ENCODE measurements around the gene TMEM181.
"Not testable (repeated sequence)": the region's sequence is repeated elsewhere in the genome, so short reads cannot be mapped to it uniquely, and the experiment has no call there.

TMEM181 gene

GRCh38 chr6:158662954-158663624 lies 103.2 kb downstream of the TMEM181 start:
- no peak for ATAC-seq

- ATAC-seq = no peak
These were observed 103.8 kb downstream of the TMEM181 start for GRCh38 chr6:158663625-158664165.

GRCh38 chr6:158665332-158665731 lies 105.4 kb downstream of the TMEM181 start:
- no peak for ATAC-seq

- ATAC-seq = no peak
These were observed 106.9 kb downstream of the TMEM181 start for GRCh38 chr6:158666628-158667359.

- no peak for ATAC-seq
These were observed 107.6 kb downstream of the TMEM181 start for GRCh38 chr6:158667360-158667981.

- no peak for ATAC-seq
These were observed 108.8 kb downstream of the TMEM181 start for GRCh38 chr6:158668707-158669103.

GRCh38 chr6:158669145-158670035 lies 109.5 kb downstream of the TMEM181 start:
- no peak for ATAC-seq

GRCh38 chr6:158672119-158672518 lies 112.2 kb downstream of the TMEM181 start:
- ATAC-seq = not testable (repeated sequence)

GRCh38 chr6:158672726-158673125 lies 112.8 kb downstream of the TMEM181 start:
- no peak for ATAC-seq

- ATAC-seq = no peak
These were observed 114.6 kb downstream of the TMEM181 start for GRCh38 chr6:158674342-158675131.

- ATAC-seq = not testable (repeated sequence)
These were observed 117.2 kb downstream of the TMEM181 start for GRCh38 chr6:158677094-158677493.

- no peak for ATAC-seq
These were observed 118.2 kb downstream of the TMEM181 start for GRCh38 chr6:158677906-158678578.

GRCh38 chr6:158680015-158680414 lies 120.1 kb downstream of the TMEM181 start:
- ATAC-seq = no peak

- ATAC-seq = no peak
These were observed 120.6 kb downstream of the TMEM181 start for GRCh38 chr6:158680481-158680880.

- no peak for ATAC-seq
These were observed 124.4 kb downstream of the TMEM181 start for GRCh38 chr6:158684311-158684710.

- no peak for ATAC-seq
These were observed 124.9 kb downstream of the TMEM181 start for GRCh38 chr6:158684745-158685324.

All from activated CD4-positive, CD25-positive, alpha-beta regulatory T cell treated with anti-CD3 and anti-CD28 coated beads, Interleukin-2, amount 50 U/mL, for 24 hours (primary cell).